HG02970 (cell line): ENCODE measurements around the gene THEMIS2.
A peak's percentile ranks its signal among the peaks of the same experiment; 100 is the strongest.
"Not testable (repeated sequence)": the region's sequence is repeated elsewhere in the genome, so short reads cannot be mapped to it uniquely, and the experiment has no call there.

ENCODE experiments used
- ATAC-seq: cut with Tn5 transposase; IDR thresholded peaks from one replicate; pipeline ENCODE4 v1.9.1; 2021; ENCODE audit warnings: mild to moderate bottlenecking, moderate library complexity, moderate number of reproducible peaks; ENCODE audit not compliant: unreplicated experiment, low FRiP score

The THEMIS2 gene

GRCh38 chr1:27872059-27872801, at the start of gene THEMIS2:
THEMIS2 (plus strand) TSS chr1:27872544; CDS start chr1:27872572, 28 bp downstream.
- peak; percentile 42 for ATAC-seq

- no peak for ATAC-seq
These were observed 48.6 kb upstream of the THEMIS2 start for GRCh38 chr1:27823784-27824183.

GRCh38 chr1:27824411-27824810, 47.9 kb upstream of the THEMIS2 start:
- no peak for ATAC-seq

GRCh38 chr1:27829339-27829960, 42.9 kb upstream of the THEMIS2 start:
- ATAC-seq, result not testable (repeated sequence)

GRCh38 chr1:27830621-27831440, 41.5 kb upstream of the THEMIS2 start, which contains the start of gene PPP1R8:
PPP1R8 (plus strand) TSS chr1:27830782; CDS start chr1:27830836, 54 bp downstream.
- ATAC-seq, result peak; percentile 90

GRCh38 chr1:27831568-27832410, 40.6 kb upstream of the THEMIS2 start:
- ATAC-seq, result no peak

- no peak for ATAC-seq
These were observed 39.6 kb upstream of the THEMIS2 start for GRCh38 chr1:27832762-27833161.

- ATAC-seq, result no peak
These were observed 38.9 kb upstream of the THEMIS2 start for GRCh38 chr1:27833470-27833869.

- ATAC-seq, result no peak
These were observed 37.3 kb upstream of the THEMIS2 start for GRCh38 chr1:27835046-27835445.

- no peak for ATAC-seq
These were observed 36.8 kb upstream of the THEMIS2 start for GRCh38 chr1:27835501-27835900.

GRCh38 chr1:27849951-27850350, 22.4 kb upstream of the THEMIS2 start:
- no peak for ATAC-seq

GRCh38 chr1:27855085-27855484, 17.3 kb upstream of the THEMIS2 start:
- no peak for ATAC-seq

GRCh38 chr1:27856561-27857343, 15.6 kb upstream of the THEMIS2 start:
- no peak for ATAC-seq

- not testable (repeated sequence) for ATAC-seq
These were observed 14.8 kb upstream of the THEMIS2 start for GRCh38 chr1:27857552-27857951.

GRCh38 chr1:27858072-27858948, 14.0 kb upstream of the THEMIS2 start:
- ATAC-seq, result no peak

- no peak for ATAC-seq
These were observed 13.3 kb upstream of the THEMIS2 start for GRCh38 chr1:27858949-27859576.

- ATAC-seq, result no peak
These were observed 10.9 kb upstream of the THEMIS2 start for GRCh38 chr1:27861436-27861835.

GRCh38 chr1:27862004-27862403, 10.3 kb upstream of the THEMIS2 start:
- ATAC-seq, result no peak
